ENCODE data around the gene FHL2. TPM values are rescaled to one million over a fixed set of nuclear protein-coding genes. Genes with fewer than 3 reads are reported as not detected.

The FHL2 gene
- total and polyA plus RNA-seq, 2 donors, result 14.2 to 49.2 TPM

DNA sequence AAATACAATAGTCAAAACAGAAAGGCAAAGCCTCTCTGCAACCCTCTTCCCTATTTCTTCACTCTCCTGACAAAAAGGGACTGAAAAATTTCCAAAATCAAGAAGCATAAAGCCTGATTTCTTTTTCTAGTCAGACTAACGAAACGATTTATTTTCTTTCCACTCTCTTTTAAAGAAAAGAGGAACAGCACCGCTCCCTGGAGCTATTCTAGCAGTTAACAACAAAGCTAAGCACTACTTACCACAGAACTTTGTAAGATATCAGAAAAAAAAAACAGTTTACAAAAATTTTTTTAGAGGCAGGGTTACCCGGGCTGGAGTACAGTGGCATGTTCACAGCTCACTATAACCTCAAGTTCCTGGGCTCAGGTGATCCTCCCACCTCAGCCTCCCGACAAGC, 14.4 kb upstream of the FHL2 start:
- Histone ChIP-seq H3K9me3 (ENCODE audit: control insufficient read depth in 2 of 2, insufficient read depth in 1 of 2, low read length in 1 of 2) (no peaks in the 10 kb centered on the region), H3K4me1 (ENCODE audit: control insufficient read depth in 2 of 2, insufficient read depth in 2 of 2, low read length in 2 of 2) (peaks cover 8 to 42% of the 10 kb centered on the region in 2 donors), H3K36me3 (ENCODE audit: control insufficient read depth in 2 of 2, insufficient read depth in 2 of 2, low read length in 1 of 2) (no peaks in the 10 kb centered on the region), H3K27me3 (ENCODE audit: control insufficient read depth in 2 of 2, insufficient read depth in 1 of 2, low read length in 1 of 2) (peaks cover 0 to 2% of the 10 kb centered on the region in 2 donors), H3K4me3 (ENCODE audit: low read length in 2 of 2) (no peak overlapping the region), H3K27ac (ENCODE audit: low read depth in 1 of 2, low read length in 1 of 2) (no peak overlapping the region)
- 3% methylated on average over 5 of the region's 5 CpGs for WGBS
- DNase-seq (ENCODE audit: low read depth in 6 of 9, low spot score in 9 of 9), result no peak

DNA sequence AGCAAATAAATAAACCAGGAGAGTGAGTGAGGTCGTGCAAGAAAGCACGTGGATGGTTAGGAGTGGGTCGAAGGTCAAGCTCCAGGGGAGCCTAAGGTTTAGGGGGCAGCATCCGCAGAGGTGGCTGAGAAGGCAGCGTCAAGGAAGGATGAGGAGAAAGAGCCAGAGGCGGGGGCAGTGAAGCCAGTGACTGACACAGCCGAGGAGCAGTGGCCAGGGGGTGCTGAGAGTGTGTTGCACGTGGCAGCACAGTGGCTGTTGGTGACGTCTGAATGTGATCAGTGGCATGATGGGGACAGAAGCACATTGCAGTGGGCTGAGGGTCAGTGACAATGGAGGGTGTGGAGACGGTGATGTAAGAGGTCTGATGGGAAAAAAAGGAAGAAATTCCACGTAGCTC, 13.7 kb upstream of the FHL2 start:
- H3K4me1 ChIP-seq (ENCODE audit: control insufficient read depth in 2 of 2, insufficient read depth in 2 of 2, low read length in 2 of 2), result peaks cover 8 to 40% of the 10 kb centered on the region in 2 donors
- no peaks in the 10 kb centered on the region for H3K9me3 ChIP-seq (ENCODE audit: control insufficient read depth in 2 of 2, insufficient read depth in 1 of 2, low read length in 1 of 2)
- H3K27me3 ChIP-seq (ENCODE audit: control insufficient read depth in 2 of 2, insufficient read depth in 1 of 2, low read length in 1 of 2), result peaks cover 0 to 2% of the 10 kb centered on the region in 2 donors
- H3K27ac ChIP-seq (ENCODE audit: low read depth in 1 of 2, low read length in 1 of 2), result no peak overlapping the region
- no peak for DNase-seq (ENCODE audit: low read depth in 6 of 9, low spot score in 9 of 9)
- 96% methylated on average over 11 of the region's 11 CpGs for WGBS
- no peak overlapping the region for H3K4me3 ChIP-seq (ENCODE audit: low read length in 2 of 2)
- H3K36me3 ChIP-seq (ENCODE audit: control insufficient read depth in 2 of 2, insufficient read depth in 2 of 2, low read length in 1 of 2), result no peaks in the 10 kb centered on the region

GRCh38 chr2:105411720-105412407, 13.0 kb upstream of the FHL2 start:
- WGBS, result 97% methylated on average over 6 of the region's 6 CpGs
- no peak for DNase-seq (ENCODE audit: low read depth in 6 of 9, low spot score in 9 of 9)

GRCh38 chr2:105410554-105410953, 11.7 kb upstream of the FHL2 start:
- no peak for DNase-seq (ENCODE audit: low read depth in 6 of 9, low spot score in 9 of 9)
- no peaks in the 10 kb centered on the region for H3K9me3 ChIP-seq (ENCODE audit: control insufficient read depth in 2 of 2, insufficient read depth in 1 of 2, low read length in 1 of 2)
- H3K4me3 ChIP-seq (ENCODE audit: low read length in 2 of 2), result no peak overlapping the region
- H3K27ac ChIP-seq (ENCODE audit: low read depth in 1 of 2, low read length in 1 of 2), result no peak overlapping the region
- peaks cover 0 to 2% of the 10 kb centered on the region in 2 donors for H3K27me3 ChIP-seq (ENCODE audit: control insufficient read depth in 2 of 2, insufficient read depth in 1 of 2, low read length in 1 of 2)
- H3K36me3 ChIP-seq (ENCODE audit: control insufficient read depth in 2 of 2, insufficient read depth in 2 of 2, low read length in 1 of 2), result no peaks in the 10 kb centered on the region
- peaks cover 8 to 37% of the 10 kb centered on the region in 2 donors for H3K4me1 ChIP-seq (ENCODE audit: control insufficient read depth in 2 of 2, insufficient read depth in 2 of 2, low read length in 2 of 2)
- 13% methylated on average over 4 of the region's 4 CpGs for WGBS

More at GRCh38 chr2:105411720-105412407, 13.0 kb upstream of the FHL2 start:
- Histone ChIP-seq H3K4me3 (ENCODE audit: low read length in 2 of 2) (no peak overlapping the region), H3K9me3 (ENCODE audit: control insufficient read depth in 2 of 2, insufficient read depth in 1 of 2, low read length in 1 of 2) (no peaks in the 10 kb centered on the region), H3K4me1 (ENCODE audit: control insufficient read depth in 2 of 2, insufficient read depth in 2 of 2, low read length in 2 of 2) (peaks cover 8 to 39% of the 10 kb centered on the region in 2 donors), H3K36me3 (ENCODE audit: control insufficient read depth in 2 of 2, insufficient read depth in 2 of 2, low read length in 1 of 2) (no peaks in the 10 kb centered on the region), H3K27ac (ENCODE audit: low read depth in 1 of 2, low read length in 1 of 2) (no peak overlapping the region), H3K27me3 (ENCODE audit: control insufficient read depth in 2 of 2, insufficient read depth in 1 of 2, low read length in 1 of 2) (peaks cover 0 to 2% of the 10 kb centered on the region in 2 donors)

GRCh38 chr2:105409717-105410116, 10.9 kb upstream of the FHL2 start:
- 95% methylated on average over 6 of the region's 6 CpGs for WGBS
- Histone ChIP-seq H3K27me3 (ENCODE audit: control insufficient read depth in 2 of 2, insufficient read depth in 1 of 2, low read length in 1 of 2) (peaks cover 0 to 2% of the 10 kb centered on the region in 2 donors), H3K36me3 (ENCODE audit: control insufficient read depth in 2 of 2, insufficient read depth in 2 of 2, low read length in 1 of 2) (no peaks in the 10 kb centered on the region), H3K4me3 (ENCODE audit: low read length in 2 of 2) (no peak overlapping the region), H3K4me1 (ENCODE audit: control insufficient read depth in 2 of 2, insufficient read depth in 2 of 2, low read length in 2 of 2) (peaks cover 8 to 37% of the 10 kb centered on the region in 2 donors), H3K9me3 (ENCODE audit: control insufficient read depth in 2 of 2, insufficient read depth in 1 of 2, low read length in 1 of 2) (no peaks in the 10 kb centered on the region), H3K27ac (ENCODE audit: low read depth in 1 of 2, low read length in 1 of 2) (peak overlapping the region; percentile 46 to 64)
- DNase-seq (ENCODE audit: low read depth in 6 of 9, low spot score in 9 of 9), result no peak

DNA sequence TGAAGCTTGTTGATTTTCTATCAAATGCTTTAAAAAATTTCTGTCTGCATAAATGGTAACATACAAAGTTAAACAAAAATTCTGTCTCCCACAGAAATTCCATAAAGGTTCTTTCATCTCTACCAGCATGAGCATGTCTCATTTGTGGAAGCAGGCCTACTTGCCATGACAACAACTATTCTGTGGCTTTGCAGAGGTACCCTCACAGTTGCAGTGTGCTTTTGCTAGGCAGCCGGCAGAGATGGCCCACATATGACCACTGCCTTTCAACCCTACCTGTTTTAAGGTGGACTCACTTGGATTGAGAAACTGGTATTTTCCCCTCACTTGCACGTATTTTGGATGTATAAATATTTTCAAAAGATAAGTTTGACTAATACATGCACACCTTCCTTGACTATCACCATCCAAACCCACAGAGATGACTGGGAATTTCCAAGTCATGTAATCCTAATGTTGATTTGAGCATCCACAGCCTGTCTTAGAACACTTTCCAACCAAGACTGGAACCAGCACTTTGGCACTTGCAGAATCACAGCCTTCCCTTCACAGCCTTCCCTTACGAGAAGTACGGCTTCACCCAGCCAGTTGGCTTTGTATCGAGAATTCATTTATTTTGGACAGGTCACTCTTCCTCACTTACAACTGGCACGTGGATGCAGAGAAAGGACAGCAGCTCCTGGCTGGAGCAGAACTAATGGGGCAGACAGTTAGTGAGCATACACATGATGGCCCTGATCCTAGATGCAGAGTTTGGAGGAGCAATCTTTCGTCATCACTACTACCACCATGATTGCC, 9.3 kb upstream of the FHL2 start:
- Histone ChIP-seq H3K36me3 (ENCODE audit: control insufficient read depth in 2 of 2, insufficient read depth in 2 of 2, low read length in 1 of 2) (no peaks in the 10 kb centered on the region), H3K9me3 (ENCODE audit: control insufficient read depth in 2 of 2, insufficient read depth in 1 of 2, low read length in 1 of 2) (no peaks in the 10 kb centered on the region), H3K4me1 (ENCODE audit: control insufficient read depth in 2 of 2, insufficient read depth in 2 of 2, low read length in 2 of 2) (peaks cover 8 to 36% of the 10 kb centered on the region in 2 donors), H3K27me3 (ENCODE audit: control insufficient read depth in 2 of 2, insufficient read depth in 1 of 2, low read length in 1 of 2) (peaks cover 0 to 2% of the 10 kb centered on the region in 2 donors), H3K27ac (ENCODE audit: low read depth in 1 of 2, low read length in 1 of 2) (no peak overlapping the region), H3K4me3 (ENCODE audit: low read length in 2 of 2) (no peak overlapping the region)
- WGBS, result 95% methylated on average over 7 of the region's 7 CpGs
- no peak for DNase-seq (ENCODE audit: low read depth in 6 of 9, low spot score in 9 of 9)

DNA sequence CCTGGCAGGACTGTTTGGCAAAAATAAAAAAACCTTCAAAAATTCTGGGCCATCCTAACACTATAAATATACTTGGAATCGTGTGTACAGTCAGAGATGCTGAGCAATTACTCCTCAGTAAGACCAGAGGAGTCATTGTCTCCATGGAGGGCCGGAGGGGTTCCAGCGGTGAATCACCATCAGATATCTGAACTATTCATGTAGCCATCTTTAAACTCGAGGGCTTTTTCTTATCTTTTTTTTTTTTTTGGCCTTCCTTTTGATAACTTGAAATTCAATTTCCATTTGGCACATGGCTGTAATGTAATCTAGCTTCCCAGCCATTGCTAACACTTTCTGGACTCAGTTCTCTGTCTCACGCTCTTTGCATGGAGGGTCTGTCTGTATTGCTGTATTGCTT, 7.4 kb upstream of the FHL2 start:
- Histone ChIP-seq H3K9me3 (ENCODE audit: control insufficient read depth in 2 of 2, insufficient read depth in 1 of 2, low read length in 1 of 2) (no peaks in the 10 kb centered on the region), H3K27me3 (ENCODE audit: control insufficient read depth in 2 of 2, insufficient read depth in 1 of 2, low read length in 1 of 2) (peaks cover 0 to 2% of the 10 kb centered on the region in 2 donors), H3K4me1 (ENCODE audit: control insufficient read depth in 2 of 2, insufficient read depth in 2 of 2, low read length in 2 of 2) (peaks cover 8 to 28% of the 10 kb centered on the region in 2 donors), H3K4me3 (ENCODE audit: low read length in 2 of 2) (no peak overlapping the region), H3K36me3 (ENCODE audit: control insufficient read depth in 2 of 2, insufficient read depth in 2 of 2, low read length in 1 of 2) (no peaks in the 10 kb centered on the region), H3K27ac (ENCODE audit: low read depth in 1 of 2, low read length in 1 of 2) (no peak overlapping the region)
- 95% methylated on average over 5 of the region's 5 CpGs for WGBS
- no peak for DNase-seq (ENCODE audit: low read depth in 6 of 9, low spot score in 9 of 9)

GRCh38 chr2:105405291-105405690, 6.4 kb upstream of the FHL2 start:
- WGBS, result 95% methylated on average over 4 of the region's 4 CpGs
- no peak overlapping the region for H3K27ac ChIP-seq (ENCODE audit: low read depth in 1 of 2, low read length in 1 of 2)

DNA sequence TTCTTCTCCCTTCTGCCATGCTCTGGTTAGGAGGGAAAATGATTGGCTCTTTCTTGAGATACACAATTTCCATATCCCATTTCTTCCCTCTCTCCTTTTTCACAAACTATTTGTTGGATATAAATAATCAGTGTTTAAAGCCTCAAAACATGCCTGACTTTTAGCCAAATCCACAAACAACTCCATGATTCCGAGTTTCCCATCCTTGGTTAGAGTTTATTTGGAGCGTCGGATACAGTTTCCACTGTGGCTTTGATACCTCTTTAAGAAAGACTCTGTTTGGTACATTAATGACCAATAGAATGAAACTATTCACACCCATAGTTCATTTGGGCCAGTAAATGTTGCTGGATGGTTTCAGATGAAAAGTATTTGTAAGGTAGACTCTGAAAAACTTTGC, 5.9 kb upstream of the FHL2 start:
- Histone ChIP-seq H3K27ac (ENCODE audit: low read depth in 1 of 2, low read length in 1 of 2) (no peak overlapping the region), H3K27me3 (ENCODE audit: control insufficient read depth in 2 of 2, insufficient read depth in 1 of 2, low read length in 1 of 2) (peaks cover 0 to under 1% of the 10 kb centered on the region in 2 donors), H3K4me3 (ENCODE audit: low read length in 2 of 2) (no peak overlapping the region), H3K36me3 (ENCODE audit: control insufficient read depth in 2 of 2, insufficient read depth in 2 of 2, low read length in 1 of 2) (no peaks in the 10 kb centered on the region), H3K4me1 (ENCODE audit: control insufficient read depth in 2 of 2, insufficient read depth in 2 of 2, low read length in 2 of 2) (peaks cover 1 to 16% of the 10 kb centered on the region in 2 donors), H3K9me3 (ENCODE audit: control insufficient read depth in 2 of 2, insufficient read depth in 1 of 2, low read length in 1 of 2) (no peaks in the 10 kb centered on the region)
- DNase-seq (ENCODE audit: low read depth in 6 of 9, low spot score in 9 of 9), result no peak
- WGBS, result 95% methylated on average over 3 of the region's 3 CpGs

More at GRCh38 chr2:105405291-105405690, 6.4 kb upstream of the FHL2 start:
- Histone ChIP-seq H3K4me1 (ENCODE audit: control insufficient read depth in 2 of 2, insufficient read depth in 2 of 2, low read length in 2 of 2) (peaks cover 3 to 22% of the 10 kb centered on the region in 2 donors), H3K27me3 (ENCODE audit: control insufficient read depth in 2 of 2, insufficient read depth in 1 of 2, low read length in 1 of 2) (peaks cover 0 to 2% of the 10 kb centered on the region in 2 donors), H3K4me3 (ENCODE audit: low read length in 2 of 2) (no peak overlapping the region), H3K9me3 (ENCODE audit: control insufficient read depth in 2 of 2, insufficient read depth in 1 of 2, low read length in 1 of 2) (no peaks in the 10 kb centered on the region), H3K36me3 (ENCODE audit: control insufficient read depth in 2 of 2, insufficient read depth in 2 of 2, low read length in 1 of 2) (no peaks in the 10 kb centered on the region)
- DNase-seq (ENCODE audit: low read depth in 6 of 9, low spot score in 9 of 9), result no peak
